HepG2 (cell line): Measurements from ENCODE around the gene DUS2. TPM values are rescaled to one million over a fixed set of nuclear protein-coding genes. Genes with fewer than 3 reads are reported as not detected.

ENCODE experiments used
- ATAC-seq: fragments of 200-7000 bp; cut with Tn5 transposase; 3 replicates; pipeline ENCODE4 v1.9.1; 2020; ENCODE audit warnings: mild to moderate bottlenecking, moderate library complexity
- BruUV-seq: library from RNA; stranded (reverse); fragments of 400-500 nt; replicated peaks from 2 replicates; lab custom pipeline; 2021; lab: Mats Ljungman, UMichigan
- CTCF ChIA-PET: fragments of 300-600 bp; formaldehyde crosslinking; extraction: SDS; loops from one replicate; lab custom pipeline; 2021; ENCODE audit warnings: low total read pairs, inconsistent platforms, low intra/inter-chr PET ratio; lab: Yijun Ruan, JAX
- POLR2A ChIA-PET: fragments of 350-600 bp; sonication (Branson Sonifier 250); formaldehyde crosslinking; loops from one replicate; lab custom pipeline; 2020; ENCODE audit warnings: antibody characterized with exemption, inconsistent platforms; lab: Yijun Ruan, JAX
- DNase-seq: peaks from one replicate; pipeline ENCODE4 v3.0.0-alpha.2; 2015; ENCODE audit warnings: low spot score
- FAIRE-seq: peaks from 3 replicates; lab custom pipeline; 2011; peaks lifted over from hg19 to GRCh38; lab: Jason Lieb, UNC
- H2AFZ ChIP-seq: one replicate; pipeline ENCODE4 v1.6.1; 2011; ENCODE audit warnings: low read length, inconsistent platforms
- H3K27ac ChIP-seq: fragments of 300-600 bp; 3 replicates; pipeline ENCODE4 v1.8.0; 2011; ENCODE audit warnings: mixed run types, mild to moderate bottlenecking, mixed read lengths, low read length, inconsistent platforms; ENCODE audit not compliant: insufficient read depth; ENCODE audit errors: extremely low read length
- H3K27me3 ChIP-seq, 2 experiments: fragments of 200-600 bp in 1 of 2; 2 replicates in 1 of 2; 3 replicates in 1 of 2; pipeline versions ENCODE4 v1.6.0 to v1.8.0; 2011; ENCODE audit warnings: low read length in 2 of 2, mild to moderate bottlenecking in 2 of 2, moderate library complexity in 2 of 2, inconsistent platforms in 1 of 2; ENCODE audit not compliant: insufficient read depth in 2 of 2, control insufficient read depth in 1 of 2
- H3K36me3 ChIP-seq, 2 experiments: fragments of 200-600 bp in 1 of 2; replicated peaks in 1 of 2; 2 replicates in 1 of 2; 3 replicates in 1 of 2; pipeline versions ENCODE4 v1.5.1 to v1.8.0; 2011; ENCODE audit warnings: low read length in 2 of 2, inconsistent platforms in 1 of 2; ENCODE audit not compliant: insufficient read depth in 2 of 2, control insufficient read depth in 1 of 2
- H3K4me1 ChIP-seq: 2 replicates; pipeline ENCODE4 v1.5.1; 2012; ENCODE audit warnings: low read length, inconsistent platforms; ENCODE audit not compliant: insufficient read depth
- H3K4me2 ChIP-seq: 2 replicates; pipeline ENCODE4 v1.6.0; 2011; ENCODE audit warnings: low read depth, low read length, inconsistent platforms
- H3K4me3 ChIP-seq, 3 experiments: fragments of 200-600 bp in 1 of 3; sonication (generic), shearing (Covaris generic) in 1 of 3; replicated peaks in 1 of 3; 2 replicates each; pipeline ENCODE4 v1.5.1; 2011 to 2016; ENCODE audit warnings: low read length in 3 of 3, inconsistent platforms in 2 of 3, low read depth in 2 of 3, mild to moderate bottlenecking in 2 of 3, control low read depth in 1 of 3, mixed read lengths in 1 of 3; ENCODE audit not compliant: insufficient read depth in 1 of 3
- H3K79me2 ChIP-seq: one replicate; pipeline ENCODE4 v1.6.1; 2011; ENCODE audit warnings: low read length, inconsistent platforms; ENCODE audit not compliant: insufficient read depth
- H3K9ac ChIP-seq: 2 replicates; pipeline ENCODE4 v1.6.0; 2011; ENCODE audit warnings: mild to moderate bottlenecking, low read depth, low read length, inconsistent platforms; ENCODE audit not compliant: insufficient read depth
- H3K9me3 ChIP-seq: 2 replicates; pipeline ENCODE4 v1.5.1; 2012; ENCODE audit warnings: mild to moderate bottlenecking, low read length
- H4K20me1 ChIP-seq: 2 replicates; pipeline ENCODE4 v1.6.0; 2011; ENCODE audit warnings: inconsistent platforms, mild to moderate bottlenecking, low read length, moderate library complexity; ENCODE audit not compliant: insufficient read depth
- AGO1 ChIP-seq: fragments of 200-400 bp; formaldehyde crosslinking; IDR thresholded peaks from 2 replicates; pipeline ENCODE4 v1.6.1; 2017; ENCODE audit warnings: mild to moderate bottlenecking, low read depth, low read length, moderate library complexity; ENCODE audit not compliant: poor library complexity, severe bottlenecking
- ARNTL ChIP-seq: sonication (generic); formaldehyde crosslinking; IDR thresholded peaks from 2 replicates; pipeline ENCODE4 v1.4.0; 2020; ENCODE audit warnings: mild to moderate bottlenecking, missing genetic modification reagents
- CBX5 ChIP-seq: sonication (generic); formaldehyde crosslinking; IDR thresholded peaks from 2 replicates; pipeline ENCODE4 v1.4.0; 2020; ENCODE audit warnings: missing genetic modification reagents, borderline replicate concordance
- FOXK2 ChIP-seq: fragments of 450-650 bp; IDR thresholded peaks from 2 replicates; pipeline ENCODE4 v1.6.1; 2016
- GPN1 ChIP-seq: sonication (generic); formaldehyde crosslinking; IDR thresholded peaks from 2 replicates; pipeline ENCODE4 v1.5.1; 2020; ENCODE audit warnings: missing genetic modification reagents, borderline replicate concordance
- IKZF1 ChIP-seq: fragments of 450-650 bp; IDR thresholded peaks from 2 replicates; pipeline ENCODE4 v1.7.1; 2016
- MEIS1 ChIP-seq: sonication (generic); formaldehyde crosslinking; IDR thresholded peaks from 2 replicates; pipeline ENCODE4 v1.9.0; 2021; ENCODE audit warnings: mild to moderate bottlenecking, missing genetic modification reagents, moderate library complexity, borderline replicate concordance
- ONECUT2 ChIP-seq: sonication (generic); formaldehyde crosslinking; IDR thresholded peaks from 2 replicates; pipeline ENCODE4 v1.4.0; 2020; ENCODE audit warnings: missing genetic modification reagents
- SCMH1 ChIP-seq: sonication (generic); formaldehyde crosslinking; IDR thresholded peaks from 2 replicates; pipeline ENCODE4 v1.9.0; 2021; ENCODE audit warnings: missing genetic modification reagents, mild to moderate bottlenecking, borderline replicate concordance
- SKIL ChIP-seq: sonication (generic); formaldehyde crosslinking; IDR thresholded peaks from 2 replicates; pipeline ENCODE4 v1.8.0; 2022; ENCODE audit warnings: missing genetic modification reagents, mild to moderate bottlenecking, moderate library complexity, borderline replicate concordance
- SMAD1 ChIP-seq: sonication (generic); formaldehyde crosslinking; IDR thresholded peaks from 2 replicates; pipeline ENCODE4 v1.4.0; 2020; ENCODE audit warnings: missing genetic modification reagents, low read depth, mild to moderate bottlenecking, borderline replicate concordance
- SRSF9 ChIP-seq: fragments of 200-400 bp; formaldehyde crosslinking; IDR thresholded peaks from 2 replicates; pipeline ENCODE4 v1.6.1; 2018; ENCODE audit warnings: borderline replicate concordance, mild to moderate bottlenecking, low read depth, low read length; ENCODE audit not compliant: insufficient read depth, poor library complexity, severe bottlenecking
- ZBTB33 ChIP-seq: sonication (generic); formaldehyde crosslinking; IDR thresholded peaks from 2 replicates; pipeline ENCODE4 v1.4.0; 2020; ENCODE audit warnings: missing genetic modification reagents
- ZBTB38 ChIP-seq: sonication (generic); formaldehyde crosslinking; IDR thresholded peaks from 2 replicates; pipeline ENCODE4 v1.5.1; 2020; ENCODE audit warnings: mild to moderate bottlenecking, missing genetic modification reagents
- ZBTB7A ChIP-seq: sonication (generic); formaldehyde crosslinking; IDR thresholded peaks from 2 replicates; pipeline ENCODE4 v1.8.0; 2022; ENCODE audit warnings: mild to moderate bottlenecking, missing genetic modification reagents
- ZNF432 ChIP-seq: sonication (generic); formaldehyde crosslinking; IDR thresholded peaks from 2 replicates; pipeline ENCODE4 v1.5.0; 2020; ENCODE audit warnings: missing genetic modification reagents, mild to moderate bottlenecking, borderline replicate concordance
- ZNF644 ChIP-seq: IDR thresholded peaks from 2 replicates; pipeline ENCODE4 v1.6.1; 2016; ENCODE audit warnings: low read depth
- ZNF770 ChIP-seq: sonication (generic); formaldehyde crosslinking; IDR thresholded peaks from 2 replicates; pipeline ENCODE4 v1.5.0; 2020; ENCODE audit warnings: mild to moderate bottlenecking, missing genetic modification reagents
- WGBS: methylation state at CpG from one replicate; pipeline ENCODE4 v1.1.6; 2017; ENCODE audit warnings: low lambda C conversion rate; 5-methylcytosine and 5-hydroxymethylcytosine counted together
- in situ Hi-C: cut with HindIII; loops from 2 replicates; pipeline ENCODE4 v1.10.0; 2017; ENCODE audit warnings: low pct_unique_long_range_greater_than_20kb; ENCODE audit not compliant: extremely low pct_ligation_motif_present
- intact Hi-C: fragments of 100-400 bp; cut with micrococcal nuclease; formaldehyde crosslinking; loops from one replicate; pipeline ENCODE4 v1.10.0; 2022; ENCODE audit not compliant: unreplicated experiment
- polyA plus RNA-seq, 8 experiments: library from polyadenylated mRNA; depleted of rRNA in 3 of 8; stranded (reverse) in 7 of 8; unstranded in 1 of 8; fragments of >200 nt; fragmentation: Illumina TruSeq in 4 of 8; extraction: Trizol in 4 of 8; gene quantifications; 2 replicates each; pipeline versions ENCODE4 v1.2.1 to v1.2.3, GENCODE V29; 2011 to 2016; ENCODE audit warnings: low read depth in 4 of 8, missing spikeins in 1 of 8, mixed read lengths in 1 of 8; ENCODE audit not compliant: insufficient read depth in 1 of 8
- total RNA-seq, 5 experiments: library from RNA; depleted of rRNA; stranded (reverse); fragments of >200 nt; fragmentation: Illumina TruSeq; extraction: Trizol; gene quantifications; 2 replicates each; pipeline ENCODE4 v1.2.3, GENCODE V29; 2016; ENCODE audit warnings: low read depth in 1 of 5

Gene DUS2
- total and polyA plus RNA-seq, 2 of the 13 experiments (the other 11 are each of a cell fraction or from before 2014, with no cell fraction given), result 17.8 to 25.1 TPM

- DNase-seq, result no peak
- peaks cover 56% of the 10 kb centered on the region for H4K20me1 ChIP-seq
- FAIRE-seq, result no peak
- no TSS peak for BruUV-seq
- H3K36me3 ChIP-seq, result no peaks in the 10 kb centered on the region
- H3K4me2 ChIP-seq, result peak overlapping the region; percentile 89
- H3K79me2 ChIP-seq, result peaks cover 77% of the 10 kb centered on the region
- H2AFZ ChIP-seq, result no peak overlapping the region
- ATAC-seq, result no peak
- no peak overlapping the region for H3K9ac ChIP-seq
- in situ Hi-C loops (loop anchor here (10.0 kb wide), 2 partner anchors 146 to 246 kb away; partner anchors contain the start of gene ESRP2), intact Hi-C loops (loop anchor here (5.0 to 10.0 kb wide), 3 partner anchors 39 to 1064 kb away; partner anchors contain the start of gene CBFB)
- CTCF ChIA-PET, result no interaction called here
- no peaks in the 10 kb centered on the region for H3K9me3 ChIP-seq
- 74% methylated on average over 9 of the region's 9 CpGs for WGBS
- POLR2A ChIA-PET, result interaction anchor here (1.3 kb wide), 1 partner anchor 8 kb away, joined by 3 read pairs; no protein-coding TSS in a partner anchor
- peak overlapping the region; percentile 21 to 94 (median 90); a peak in 4 of 6 replicates for H3K4me3 ChIP-seq
- H3K4me1 ChIP-seq, result peaks cover 67% of the 10 kb centered on the region
- H3K27ac ChIP-seq, result no peak overlapping the region
- no peaks in the 10 kb centered on the region; a peak in 1 of 5 replicates for H3K27me3 ChIP-seq
- TF ChIP-seq GPN1 (CRISPR knock-in tag), result no peak
- no peak for TF ChIP-seq SCMH1
- peak; percentile 83 for TF ChIP-seq ZBTB33
- TF ChIP-seq AGO1, result no peak
- TF ChIP-seq ZNF644, result 0 out of 2 replicates have a peak, but pooled peaks have one; percentile 12
- TF ChIP-seq ONECUT2, result no peak
- TF ChIP-seq CBX5, result no peak
- no peak for TF ChIP-seq ARNTL
- no peak for TF ChIP-seq FOXK2
- TF ChIP-seq MEIS1, result no peak
- no peak for TF ChIP-seq SMAD1 (CRISPR knock-in tag)
- TF ChIP-seq SKIL (CRISPR knock-in tag), result no peak
- no peak for TF ChIP-seq IKZF1
- TF ChIP-seq ZBTB38 (CRISPR knock-in tag), result peak; percentile 84
- TF ChIP-seq SRSF9, result no peak
- TF ChIP-seq ZNF770, result peak; percentile 85
- TF ChIP-seq ZBTB7A (CRISPR knock-in tag), result no peak
- TF ChIP-seq ZNF432 (CRISPR knock-in tag), result no peak
These were observed 65.3 kb downstream of the DUS2 start for GRCh38 chr16:68088130-68088972.
